Spleen (tissue), 11 donors: ENCODE measurements around the gene DAB2IP. TPM values are rescaled to one million over a fixed set of nuclear protein-coding genes. Genes with fewer than 3 reads are reported as not detected.

Experiments used
- DNase-seq: peaks from one replicate; pipeline ENCODE4 v3.0.0-alpha.2; 2020
- H3K27ac ChIP-seq, 8 donors: fragments of 200-600 bp; sonication (generic) in 7 of 8; 1 replicate in 4 of 8; 2 replicates in 4 of 8; pipeline versions ENCODE4 v1.5.0 to v1.8.0; 2016 to 2021; ENCODE audit warnings: inconsistent platforms in 4 of 8, mild to moderate bottlenecking in 4 of 8, moderate library complexity in 1 of 8
- H3K27me3 ChIP-seq, 7 donors: fragments of 200-600 bp; sonication (generic) in 6 of 7; replicated peaks in 1 of 7; 1 replicate in 4 of 7; 2 replicates in 3 of 7; pipeline versions ENCODE4 v1.5.0 to v1.8.0; 2016 to 2021; ENCODE audit warnings: inconsistent platforms in 3 of 7, mild to moderate bottlenecking in 1 of 7
- H3K36me3 ChIP-seq, 6 donors: fragments of 200-600 bp; sonication (generic) in 5 of 6; 1 replicate in 4 of 6; 2 replicates in 2 of 6; pipeline versions ENCODE4 v1.5.0 to v1.8.0; 2016 to 2021; ENCODE audit warnings: inconsistent platforms in 2 of 6
- H3K4me1 ChIP-seq, 6 donors: fragments of 200-600 bp; sonication (generic) in 5 of 6; 1 replicate in 3 of 6; 2 replicates in 3 of 6; pipeline versions ENCODE4 v1.5.0 to v1.8.0; 2016 to 2021; ENCODE audit warnings: inconsistent platforms in 3 of 6
- H3K4me3 ChIP-seq, 8 donors: fragments of 200-600 bp; sonication (generic) in 7 of 8; 1 replicate in 4 of 8; 2 replicates in 4 of 8; pipeline versions ENCODE4 v1.5.0 to v1.8.0; 2016 to 2021; ENCODE audit warnings: inconsistent platforms in 4 of 8, mild to moderate bottlenecking in 4 of 8, moderate library complexity in 2 of 8
- H3K9me3 ChIP-seq, 8 donors: fragments of 200-600 bp; sonication (generic) in 7 of 8; 1 replicate in 4 of 8; 2 replicates in 4 of 8; pipeline versions ENCODE4 v1.5.0 to v1.8.0; 2016 to 2021; ENCODE audit warnings: inconsistent platforms in 4 of 8
- CTCF ChIP-seq, 11 experiments: fragments of 200-600 bp in 7 of 11; fragments of 450-650 bp in 4 of 11; sonication (generic) in 4 of 11; IDR thresholded peaks in 8 of 11; conservative IDR thresholded peaks in 3 of 11; 1 replicate in 7 of 11; 2 replicates in 4 of 11; pipeline versions ENCODE4 v1.4.0 to v1.8.0; 2016 to 2021; ENCODE audit warnings: antibody characterized with exemption in 11 of 11, inconsistent platforms in 4 of 11, mild to moderate bottlenecking in 1 of 11
- POLR2A ChIP-seq, 3 donors: fragments of 450-650 bp; IDR thresholded peaks; one replicate each; pipeline ENCODE4 v1.5.1; 2017; ENCODE audit warnings: antibody characterized with exemption in 3 of 3, mild to moderate bottlenecking in 1 of 3
- POLR2AphosphoS5 ChIP-seq, 3 donors: sonication (generic); formaldehyde crosslinking; IDR thresholded peaks; one replicate each; pipeline ENCODE4 v1.5.1; 2017; ENCODE audit warnings: antibody characterized with exemption in 3 of 3
- WGBS, 5 donors: extraction: QIAGEN DNeasy Blood & Tissue Kit in 3 of 5; methylation state at CpG; one replicate each; pipeline versions ENCODE4 v1.1.5 to v1.1.7; 2013 to 2018; 5-methylcytosine and 5-hydroxymethylcytosine counted together
- intact Hi-C: fragments of 100-400 bp; cut with DNase I; formaldehyde crosslinking; loops from one replicate; pipeline ENCODE4 v1.15.0; 2023; ENCODE audit warnings: low total_unique reads
- polyA plus RNA-seq, 3 donors: library from polyadenylated mRNA; stranded (reverse); fragments of 200-250 nt; gene quantifications; one replicate each; pipeline ENCODE4 v1.2.1, GENCODE V29; 2013
- total RNA-seq, 7 donors: library from RNA; depleted of rRNA in 3 of 7; stranded (reverse); fragments of >200 nt in 3 of 7; fragmentation: NEBNext Ultra II Directional in 4 of 7; extraction: Animal tissue kit (Norgen Biotek cat#: 25700) in 4 of 7; gene quantifications; one replicate each; pipeline versions ENCODE4 v1.1.0 to v1.2.1, GENCODE V29; 2016 to 2021
- donor health status: healthy with polysubstance abuse.
- donor health status: DM: no; HTN: no; CAD: no; lungs with moderate emphysema.
- donor health status: DM: no; HTN: no; CAD: no.
- donor health status: Bipolar disorder and iron deficiency.
- donor health status: healthy.
- donor health status: DM: no; HTN: no; CAD: no.
- donor health status: DM: yes; HTN: yes; CAD: no.

DAB2IP gene
- total and polyA plus RNA-seq, 10 donors: 5.0 to 83.0 (median 38.1) TPM

DNA sequence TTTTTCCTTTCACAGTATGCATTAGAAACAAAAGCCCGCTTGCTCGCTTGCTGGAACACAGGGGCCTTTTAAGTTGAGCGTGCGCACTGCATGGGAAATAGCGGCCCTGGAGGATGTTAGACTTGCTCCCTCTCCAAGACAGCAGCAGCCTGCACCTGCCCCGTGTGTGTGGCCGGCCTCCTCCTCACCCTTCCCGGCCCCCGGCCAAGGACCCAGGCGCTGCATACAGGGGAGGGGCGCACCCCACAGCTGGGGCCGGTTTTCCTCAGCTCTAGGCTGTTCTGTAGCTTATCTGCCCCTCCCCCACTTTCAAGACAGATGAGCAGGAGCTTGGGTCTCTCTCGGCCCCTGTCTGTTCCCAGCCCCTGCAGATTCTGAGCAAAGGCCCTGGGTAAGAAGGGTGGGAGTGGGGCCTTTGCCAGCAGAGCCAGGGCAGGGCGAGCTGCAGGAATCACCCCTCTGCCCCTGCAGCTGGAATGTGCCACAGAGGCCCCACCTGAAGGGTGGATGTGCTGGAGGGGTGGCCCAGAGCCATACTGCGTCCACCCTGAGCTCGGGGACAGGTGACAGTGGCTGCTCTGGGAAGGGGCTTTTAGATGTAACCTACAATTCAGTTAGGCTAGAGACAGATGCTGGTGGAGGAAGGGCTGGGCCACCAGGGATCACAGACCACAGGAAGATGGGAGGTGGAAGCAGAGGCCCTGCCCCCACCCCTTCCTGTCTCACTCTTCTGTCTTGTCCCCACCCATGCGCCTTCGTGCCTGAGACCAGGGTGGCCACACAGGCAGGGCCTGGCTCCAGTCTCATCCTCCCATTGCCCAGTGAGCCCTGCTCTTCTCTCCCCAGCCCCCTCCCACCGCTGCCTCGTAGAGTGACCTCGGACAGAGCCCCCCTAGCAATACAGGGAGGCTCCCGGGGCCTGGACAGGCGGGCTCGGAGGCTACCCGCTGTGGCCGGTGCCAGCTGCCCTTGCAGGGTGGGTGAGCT is 132.4 kb downstream of the DAB2IP start:
- intact Hi-C loops: no loop called here
- H3K27me3 ChIP-seq: no peaks in the 10 kb centered on the region
- TF ChIP-seq POLR2A (IDR thresholded peaks at IDR 0.05) (no peak), POLR2AphosphoS5 (IDR thresholded peaks at IDR 0.05) (peak in 1 of 3 donors; percentile 9)
- 73 to 84% (median 76%) methylated on average over 19 to 26 of the region's 26 CpGs for WGBS, 5 donors
- peak overlapping the region in 3 of 8 donors; percentile 8 to 17 (median 8) for H3K27ac ChIP-seq
- peak; percentile 66 for DNase-seq
- peaks cover 0 to 61% (median 22%) of the 10 kb centered on the region in 6 donors for H3K36me3 ChIP-seq
- no peak overlapping the region for H3K4me3 ChIP-seq
- peaks cover 0 to 34% (median 13%) of the 10 kb centered on the region in 6 donors for H3K4me1 ChIP-seq
- no peaks in the 10 kb centered on the region for H3K9me3 ChIP-seq

- Histone ChIP-seq H3K27ac (peak overlapping the region in 1 of 8 donors; percentile 8), H3K4me1 (peaks cover 0 to 23% (median 7%) of the 10 kb centered on the region in 6 donors), H3K36me3 (peaks cover 0 to 57% (median 22%) of the 10 kb centered on the region in 6 donors), H3K4me3 (no peak overlapping the region), H3K27me3 (no peaks in the 10 kb centered on the region), H3K9me3 (no peaks in the 10 kb centered on the region)
- 84 to 89% (median 87%) methylated on average over 16 to 17 of the region's 17 CpGs for WGBS, 5 donors
- intact Hi-C loops: no loop called here
- DNase-seq: peak; percentile 68
- no peak for TF ChIP-seq POLR2A (IDR thresholded peaks at IDR 0.05)
- no peak for TF ChIP-seq POLR2AphosphoS5 (IDR thresholded peaks at IDR 0.05)
- no peak for TF ChIP-seq CTCF (IDR thresholded peaks at IDR 0.05 in 8 of 11, conservative IDR thresholded peaks at IDR 0.05 in 3 of 11)
Observed at GRCh38 chr9:121784731-121785411, 133.4 kb downstream of the DAB2IP start.

DNA sequence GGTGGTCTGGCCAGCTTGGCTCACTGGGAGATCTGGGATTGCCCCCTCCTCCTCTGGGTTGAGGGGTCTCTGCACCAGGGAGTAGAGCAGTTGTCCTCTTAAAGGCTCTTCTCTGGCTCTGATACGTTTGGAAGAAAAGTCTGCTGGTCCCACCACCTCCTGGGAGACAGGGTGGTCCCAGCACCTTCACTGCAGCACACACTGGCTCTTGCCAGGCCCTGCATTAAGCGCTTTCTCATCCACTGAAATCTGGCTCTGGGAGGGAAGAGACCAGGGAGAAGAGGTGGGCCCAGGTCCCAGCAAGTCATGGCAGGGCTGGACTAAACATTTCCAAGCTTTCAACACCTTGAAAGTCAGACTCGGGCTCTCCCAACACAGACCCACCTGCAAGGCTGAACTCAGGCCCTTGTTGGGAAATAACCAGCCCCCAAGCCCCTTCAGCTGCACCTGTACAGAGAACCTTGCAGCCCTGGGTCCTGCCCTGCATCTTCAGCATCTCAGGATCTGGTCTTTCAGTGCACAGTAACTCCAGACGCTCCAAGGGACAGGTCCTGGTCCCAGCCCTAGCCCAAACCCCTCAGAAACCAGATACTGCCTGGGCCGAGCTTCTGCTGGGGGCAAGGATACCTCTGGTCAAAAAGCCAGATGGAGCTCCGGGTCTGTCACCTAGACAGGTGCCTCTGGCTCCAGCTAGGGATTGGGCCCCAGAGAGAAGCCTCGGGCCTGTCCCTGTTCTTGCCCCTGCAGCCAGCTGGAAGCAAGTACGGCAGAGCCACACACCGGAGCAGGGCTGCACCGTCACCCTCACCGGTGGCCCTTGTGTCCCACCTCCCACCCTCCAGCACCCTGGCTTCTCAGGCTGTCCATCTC is 134.5 kb downstream of the DAB2IP start:
- H3K36me3 ChIP-seq: peaks cover 0 to 48% (median 19%) of the 10 kb centered on the region in 6 donors
- TF ChIP-seq POLR2A (IDR thresholded peaks at IDR 0.05): no peak
- TF ChIP-seq CTCF (IDR thresholded peaks at IDR 0.05 in 8 of 11, conservative IDR thresholded peaks at IDR 0.05 in 3 of 11): no peak
- TF ChIP-seq POLR2AphosphoS5 (IDR thresholded peaks at IDR 0.05): no peak
- no peaks in the 10 kb centered on the region for H3K9me3 ChIP-seq
- intact Hi-C loops: no loop called here
- WGBS, 5 donors: 86 to 96% (median 92%) methylated on average over 4 to 11 of the region's 11 CpGs
- H3K27me3 ChIP-seq: no peaks in the 10 kb centered on the region
- H3K4me1 ChIP-seq: peaks cover 0 to 22% (median 6%) of the 10 kb centered on the region in 6 donors
- no peak overlapping the region for H3K27ac ChIP-seq
- DNase-seq: no peak
- no peak overlapping the region for H3K4me3 ChIP-seq

GRCh38 chr9:121786543-121786948 is 135.1 kb downstream of the DAB2IP start:
- WGBS, 5 donors: 76 to 91% (median 85%) methylated on average over 5 of the region's 5 CpGs
- no peak for DNase-seq
- H3K27me3 ChIP-seq: no peaks in the 10 kb centered on the region
- intact Hi-C loops: no loop called here
- H3K4me1 ChIP-seq: peaks cover 0 to 22% (median 6%) of the 10 kb centered on the region in 6 donors
- no peak for TF ChIP-seq POLR2A (IDR thresholded peaks at IDR 0.05)
- no peak for TF ChIP-seq POLR2AphosphoS5 (IDR thresholded peaks at IDR 0.05)
- no peak for TF ChIP-seq CTCF (IDR thresholded peaks at IDR 0.05 in 8 of 11, conservative IDR thresholded peaks at IDR 0.05 in 3 of 11)
- H3K4me3 ChIP-seq: no peak overlapping the region
- no peak overlapping the region for H3K27ac ChIP-seq
- peaks cover 0 to 41% (median 12%) of the 10 kb centered on the region in 6 donors for H3K36me3 ChIP-seq
- no peaks in the 10 kb centered on the region for H3K9me3 ChIP-seq
